Skin epidermis (tissue), 12 donors: ENCODE measurements around the gene CENPU.
"Not testable (repeated sequence)": the region's sequence is repeated elsewhere in the genome, so short reads cannot be mapped to it uniquely, and the experiment has no call there.

ENCODE experiments used
- H3K27ac ChIP-seq, 21 experiments: fragments of 200-600 bp; sonication (generic) in 11 of 21; one replicate each; pipeline ENCODE4 v1.5.0; 2020; ENCODE audit warnings: mild to moderate bottlenecking in 3 of 21, inconsistent platforms in 2 of 21, moderate library complexity in 2 of 21
- H3K4me3 ChIP-seq, 7 experiments: fragments of 200-600 bp; sonication (generic) in 2 of 7; one replicate each; pipeline ENCODE4 v1.5.0; 2020; ENCODE audit warnings: inconsistent platforms in 2 of 7, mild to moderate bottlenecking in 2 of 7, moderate library complexity in 1 of 7

CENPU gene

DNA sequence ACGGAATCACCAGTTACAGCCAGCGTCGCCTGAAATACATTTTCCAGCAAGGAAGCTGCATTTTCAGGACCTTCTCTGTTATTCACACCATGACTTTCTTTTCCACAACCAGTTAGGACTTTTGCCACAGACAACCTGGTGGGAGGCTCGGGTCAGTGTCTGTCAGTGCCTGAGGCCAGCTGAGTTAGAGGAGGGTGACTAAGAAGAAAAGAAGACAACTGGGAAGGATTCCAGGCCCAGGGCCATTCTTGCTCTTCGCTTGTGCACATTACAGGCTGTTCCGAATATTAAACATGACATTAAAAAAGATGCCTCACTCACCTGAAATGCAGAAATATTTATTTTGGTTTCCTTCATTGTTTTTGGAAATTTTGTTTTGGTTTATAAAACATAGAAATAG, 21.4 kb upstream of the CENPU start:
- no peak overlapping the region for H3K4me3 ChIP-seq
- H3K27ac ChIP-seq = peak overlapping the region in 1 of 21 experiments; percentile 52

DNA sequence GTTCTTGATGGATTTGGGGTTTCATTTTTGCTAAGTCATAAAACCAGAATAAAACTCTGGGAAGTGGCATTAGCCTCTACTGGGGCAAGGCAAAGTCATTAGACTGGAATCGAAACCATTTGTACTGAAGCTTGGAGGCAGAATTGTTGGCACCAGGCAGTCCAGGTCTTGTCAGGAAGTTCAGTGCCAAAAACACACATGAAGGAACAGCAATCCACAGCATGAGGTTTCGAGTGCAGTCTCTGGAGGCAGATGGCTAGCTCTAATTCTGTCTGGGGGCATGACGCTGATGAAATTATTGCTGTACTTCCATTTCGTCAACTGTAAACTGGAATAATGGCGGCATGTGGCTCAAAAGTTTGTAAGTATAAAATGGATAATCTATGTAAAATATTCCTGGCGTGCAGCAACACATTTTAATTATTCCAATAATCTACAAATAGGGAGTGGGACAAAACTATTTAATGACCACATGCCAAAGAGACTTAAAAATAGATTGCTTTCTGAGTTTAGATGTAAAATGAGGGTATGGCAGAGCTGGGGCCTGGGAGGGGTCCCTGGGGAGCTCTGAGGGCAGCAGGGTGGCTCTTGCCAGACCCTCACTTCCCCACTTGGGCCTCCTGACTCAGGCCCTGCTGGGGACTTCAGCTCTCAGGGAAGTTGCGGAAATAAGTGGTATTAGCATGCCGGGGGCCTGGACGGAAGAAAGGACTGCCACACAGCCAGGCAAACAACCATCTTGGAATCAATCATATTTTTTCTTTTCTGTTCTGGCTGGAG, 18.8 kb upstream of the CENPU start:
- Histone ChIP-seq H3K27ac (no peak overlapping the region), H3K4me3 (no peak overlapping the region)

DNA sequence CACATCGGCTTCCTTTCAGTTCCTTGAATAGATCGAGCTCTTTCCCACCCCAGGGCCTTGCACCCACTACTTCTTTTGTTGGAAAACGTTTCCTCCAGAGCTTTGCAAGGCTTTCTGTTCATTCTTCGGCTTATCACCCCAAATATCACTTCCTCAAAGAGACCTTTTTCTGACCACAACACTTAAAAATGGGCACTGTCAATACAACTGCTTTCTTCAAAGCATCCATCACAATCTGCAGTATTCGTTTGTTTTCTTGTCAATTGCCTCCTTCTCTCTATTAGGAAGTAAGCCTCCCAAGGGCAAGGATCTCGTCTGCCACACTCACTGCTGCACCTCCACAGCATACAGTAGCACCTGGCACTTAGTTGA, 17.7 kb upstream of the CENPU start:
- no peak overlapping the region for H3K4me3 ChIP-seq

DNA sequence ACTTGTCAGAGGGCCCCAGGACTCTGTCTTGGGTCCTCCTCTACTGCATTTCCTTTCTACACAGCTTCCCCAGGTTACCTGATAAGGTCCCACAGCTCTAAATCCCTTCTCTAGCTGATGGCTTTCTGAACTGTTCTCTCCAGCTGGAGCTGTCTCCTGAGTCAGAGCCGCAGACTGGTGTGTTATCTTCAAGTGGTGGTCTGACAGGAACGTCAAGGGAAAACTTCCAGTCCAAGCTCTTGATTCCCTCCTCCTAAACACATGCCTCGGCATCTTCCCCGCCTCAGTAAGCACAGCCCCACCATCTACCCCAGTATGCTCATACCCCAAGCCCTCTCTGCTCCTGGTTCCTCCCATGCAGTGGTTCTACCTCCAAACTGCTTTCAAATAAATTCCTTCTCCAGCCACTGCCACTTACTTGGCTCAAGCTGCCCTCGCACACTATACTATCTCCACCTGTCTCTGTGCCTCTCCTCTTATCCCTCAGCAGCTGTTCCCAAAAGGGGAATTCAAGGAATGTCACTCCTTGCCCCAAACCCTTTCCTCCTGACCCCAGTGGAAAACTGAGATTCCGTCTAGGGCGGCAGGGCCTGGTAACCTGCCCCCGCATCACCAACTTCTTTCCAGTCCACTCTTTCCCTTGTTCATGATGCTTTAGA, 17.2 kb upstream of the CENPU start:
- Histone ChIP-seq H3K27ac (no peak overlapping the region), H3K4me3 (no peak overlapping the region)

More for the DNA sequence above, 17.7 kb upstream of the CENPU start:
- no peak overlapping the region for H3K27ac ChIP-seq

DNA sequence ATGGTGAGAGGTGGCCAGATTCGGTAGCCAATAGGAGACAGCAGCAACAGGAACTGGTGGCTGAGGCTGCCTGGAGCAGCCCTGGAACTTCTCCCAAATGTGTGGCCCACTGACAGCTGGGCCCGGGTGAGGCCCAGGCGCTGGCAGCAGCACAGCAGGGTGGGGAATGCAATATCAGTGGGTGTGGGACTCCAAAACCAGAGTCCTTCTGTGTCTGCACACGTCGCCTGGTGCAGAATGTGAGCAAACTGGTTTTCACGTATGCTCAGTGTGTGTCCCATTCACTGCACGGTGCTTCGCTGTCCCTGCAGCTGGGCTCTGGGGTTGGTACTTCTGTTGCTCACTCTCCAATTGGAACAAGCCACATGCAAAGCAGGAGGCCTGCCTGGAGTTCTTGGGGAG, 14.4 kb upstream of the CENPU start:
- H3K27ac ChIP-seq = peak overlapping the region in 19 of 21 experiments; percentile 59 to 86 (median 75)

DNA sequence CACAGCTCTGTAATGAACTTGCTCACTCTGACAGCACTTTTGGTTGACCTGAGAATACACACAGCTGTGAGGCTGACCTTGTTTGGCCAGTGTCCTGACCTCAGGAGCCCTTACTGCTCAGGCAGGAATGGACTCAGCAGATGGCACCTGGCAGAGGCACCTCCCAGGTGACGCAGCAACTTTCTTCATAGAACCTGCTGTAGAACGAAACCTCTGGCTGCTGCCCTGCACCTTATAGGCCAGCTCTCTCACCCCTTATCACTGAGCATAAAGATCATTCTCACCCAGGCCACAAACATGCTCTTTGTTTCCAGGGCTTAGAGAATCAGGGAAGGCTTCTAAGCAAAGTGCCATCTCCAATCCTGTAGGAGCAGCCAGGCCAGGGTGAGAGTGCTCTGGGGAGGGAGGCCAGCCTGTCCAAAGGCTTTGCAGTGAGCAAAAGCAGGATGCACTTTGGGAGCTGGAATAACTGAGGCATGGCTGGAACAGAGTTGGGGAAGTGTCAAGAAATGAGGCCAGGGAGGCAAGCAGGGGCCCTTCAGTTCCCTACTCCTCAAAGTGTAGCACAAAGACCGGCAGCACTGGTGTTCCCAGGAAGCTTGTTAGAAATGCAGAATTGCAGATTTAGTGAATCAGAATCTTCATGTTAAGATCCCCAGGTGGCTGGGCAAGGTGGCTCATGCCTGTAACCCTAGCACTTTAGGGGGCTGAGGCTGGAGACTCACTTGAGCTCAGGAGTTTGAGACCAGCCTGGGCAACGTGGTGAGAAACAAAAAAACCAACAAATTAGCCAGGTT, 13.3 kb upstream of the CENPU start:
- Histone ChIP-seq H3K4me3 (no peak overlapping the region), H3K27ac (peak overlapping the region in 20 of 21 experiments; percentile 39 to 86 (median 74))

More for the DNA sequence above, 14.4 kb upstream of the CENPU start:
- H3K4me3 ChIP-seq = no peak overlapping the region

DNA sequence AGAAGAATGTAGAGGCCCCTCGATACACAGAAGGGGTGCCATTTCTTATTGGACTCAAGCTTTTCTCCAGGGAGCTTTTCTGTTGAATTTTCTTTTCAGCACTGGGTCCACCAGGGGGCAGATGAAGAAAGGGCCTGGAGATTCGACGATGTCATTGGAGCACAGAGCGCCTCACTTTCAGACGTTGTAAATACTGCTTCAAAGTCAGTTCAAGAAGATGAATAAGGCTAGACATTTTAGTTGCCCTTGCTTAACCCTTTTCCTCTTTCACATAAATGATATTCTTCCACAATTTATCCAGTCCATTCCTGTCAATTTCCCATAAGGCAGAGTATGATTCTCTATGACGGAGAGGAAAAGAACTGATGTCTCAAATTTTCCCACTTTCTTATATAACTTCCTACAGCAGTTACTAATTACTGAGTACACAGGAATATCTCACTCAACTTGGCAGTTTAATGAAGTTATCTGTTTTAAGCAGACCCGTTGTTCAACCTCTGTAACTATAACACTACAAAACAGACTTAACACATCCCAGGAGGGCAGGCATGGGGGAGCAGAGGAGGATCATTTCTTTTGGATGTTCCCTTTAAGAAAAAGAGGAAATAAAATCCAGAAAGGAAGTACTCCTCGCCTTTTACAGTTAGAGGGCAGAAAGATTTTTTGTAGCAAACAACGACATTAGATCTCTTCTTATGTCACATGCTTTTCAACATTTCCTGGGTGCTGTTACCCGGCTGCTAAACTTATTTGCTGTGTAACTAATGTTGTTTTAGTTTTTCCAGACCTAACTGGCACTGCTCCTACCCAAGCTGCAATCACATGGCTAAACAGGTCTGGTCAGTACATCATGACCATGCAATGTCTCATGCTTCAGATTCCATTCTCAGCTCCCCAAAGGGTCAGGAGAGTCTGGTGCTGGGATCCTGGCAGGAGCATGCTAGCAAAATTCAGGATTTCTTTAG, 12.2 kb upstream of the CENPU start:
- H3K4me3 ChIP-seq = no peak overlapping the region

DNA sequence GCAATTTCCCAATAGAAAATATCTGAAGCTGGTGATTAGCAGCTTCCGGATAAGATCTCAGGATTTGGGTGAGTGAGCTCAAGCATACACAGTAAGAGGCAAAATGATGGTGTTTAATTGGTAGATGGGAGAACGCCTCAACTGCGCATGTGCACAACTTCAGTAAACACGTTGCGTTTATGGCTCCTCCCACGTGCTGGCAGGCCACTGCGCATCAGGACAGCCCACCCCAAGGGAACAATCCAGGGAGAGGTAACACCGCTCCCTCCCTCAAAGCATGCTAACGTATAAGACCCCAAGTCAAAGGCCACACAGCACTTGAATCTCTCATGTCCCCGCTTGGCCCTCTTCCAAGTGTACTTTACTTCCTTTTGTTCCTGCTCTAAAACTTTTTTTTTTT, 10.3 kb upstream of the CENPU start:
- Histone ChIP-seq H3K27ac (no peak overlapping the region), H3K4me3 (no peak overlapping the region)

More for the DNA sequence above, 12.2 kb upstream of the CENPU start:
- H3K27ac ChIP-seq = peak overlapping the region in 20 of 21 experiments; percentile 18 to 86 (median 74)

DNA sequence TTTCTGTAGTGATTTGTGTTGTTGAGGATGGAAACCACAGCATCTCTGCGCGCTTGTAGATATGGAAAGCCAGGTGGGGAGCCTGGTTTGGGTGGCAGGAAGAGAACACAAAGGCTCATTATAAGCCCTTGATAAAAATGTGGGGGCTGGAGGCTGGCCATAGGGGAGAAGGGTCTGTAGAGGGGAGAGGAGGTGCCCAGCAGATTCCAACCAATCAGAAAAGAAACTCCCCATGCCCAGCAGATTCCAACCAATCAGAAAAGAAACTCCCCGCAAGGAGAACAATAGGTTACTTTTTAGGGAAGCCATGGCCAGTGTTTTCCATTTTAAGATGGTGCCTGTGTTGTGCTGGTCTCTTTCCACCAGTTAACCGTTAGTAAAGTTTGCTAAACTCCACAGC, 9.8 kb upstream of the CENPU start:
- no peak overlapping the region for H3K4me3 ChIP-seq
- H3K27ac ChIP-seq = no peak overlapping the region

DNA sequence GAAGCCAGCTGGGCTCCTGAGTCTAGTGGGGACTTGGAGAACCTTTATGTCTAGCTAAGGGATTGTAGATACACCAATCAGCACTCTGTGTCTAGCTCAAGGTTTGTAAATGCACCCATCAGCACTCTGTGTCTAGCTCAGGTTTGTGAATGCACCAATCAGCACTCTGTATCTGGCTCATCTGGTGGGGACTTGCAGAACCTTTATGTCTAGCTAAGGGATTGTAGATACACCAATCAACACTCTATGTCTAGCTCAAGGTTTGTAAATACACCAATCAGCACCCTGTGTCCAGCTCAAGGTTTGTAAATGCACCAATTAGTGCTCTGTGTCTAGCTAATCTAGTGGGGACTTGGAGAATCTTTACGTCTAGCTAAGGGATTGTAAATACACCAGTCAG, 7.8 kb upstream of the CENPU start:
- H3K27ac ChIP-seq = not testable (repeated sequence)

DNA sequence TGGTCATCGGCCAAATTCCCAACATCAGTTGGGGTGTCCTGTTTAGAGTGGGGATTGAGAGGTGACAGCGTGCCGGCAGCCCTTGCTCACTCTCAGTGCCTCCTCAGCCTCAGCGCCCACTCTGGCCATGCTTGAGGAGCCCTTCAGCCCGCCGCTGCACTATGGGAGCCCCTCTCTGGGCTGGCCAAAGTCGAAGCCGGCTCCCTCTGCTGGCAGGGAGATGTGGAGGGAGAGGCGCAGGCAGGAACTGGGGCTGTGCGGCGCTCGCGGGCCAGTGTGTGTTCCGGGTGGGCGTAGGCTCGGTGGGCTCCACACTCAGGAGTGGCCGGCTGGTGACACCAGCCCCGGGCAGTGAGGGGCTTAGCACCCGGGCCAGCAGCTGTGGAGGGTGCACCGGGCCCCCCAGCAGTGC, 7.1 kb upstream of the CENPU start:
- Histone ChIP-seq H3K27ac (no peak overlapping the region), H3K4me3 (no peak overlapping the region)

More for the DNA sequence above, 7.8 kb upstream of the CENPU start:
- H3K4me3 ChIP-seq = not testable (repeated sequence)

DNA sequence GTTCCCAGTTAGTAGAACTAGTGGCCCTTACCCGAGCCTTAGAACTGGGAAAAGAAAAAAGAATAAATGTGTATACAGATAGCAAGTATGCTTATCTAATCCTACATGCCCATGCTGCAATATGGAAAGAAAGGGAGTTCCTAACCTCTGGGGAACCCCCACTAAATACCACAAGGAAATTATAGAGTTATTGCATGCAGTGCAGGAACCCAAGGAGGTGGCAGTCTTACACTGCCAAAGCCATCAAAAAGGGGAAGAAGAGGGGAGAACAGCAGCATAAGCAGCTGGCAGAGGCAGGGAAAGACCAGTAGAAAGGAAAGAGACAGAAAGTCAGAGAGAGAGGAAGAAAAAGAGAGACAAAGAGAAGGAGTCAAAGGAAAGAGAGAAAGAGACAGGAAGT, 5.7 kb upstream of the CENPU start:
- not testable (repeated sequence) for H3K27ac ChIP-seq, H3K4me3 ChIP-seq

DNA sequence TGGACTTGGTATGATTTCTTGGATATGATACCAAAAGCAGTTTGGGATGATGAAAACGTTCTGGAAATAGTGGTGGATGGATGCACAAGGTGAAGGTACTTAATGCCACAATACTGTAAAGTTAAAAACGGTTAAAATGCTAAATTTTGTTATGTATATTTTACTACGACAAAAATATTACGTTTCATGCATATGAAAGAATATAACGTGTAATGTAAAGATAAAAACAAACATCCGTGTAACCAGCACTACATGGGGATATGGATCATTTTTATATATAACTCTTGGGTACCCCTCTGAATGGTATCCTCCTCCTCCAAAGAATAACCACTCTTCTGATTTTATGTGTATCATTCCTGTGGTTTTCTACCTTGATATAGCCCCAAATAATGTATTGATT, 862 bp upstream of the CENPU start:
- H3K4me3 ChIP-seq = peak overlapping the region; percentile 67 to 98 (median 91)
- peak overlapping the region in 7 of 21 experiments; percentile 30 to 78 (median 65) for H3K27ac ChIP-seq

DNA sequence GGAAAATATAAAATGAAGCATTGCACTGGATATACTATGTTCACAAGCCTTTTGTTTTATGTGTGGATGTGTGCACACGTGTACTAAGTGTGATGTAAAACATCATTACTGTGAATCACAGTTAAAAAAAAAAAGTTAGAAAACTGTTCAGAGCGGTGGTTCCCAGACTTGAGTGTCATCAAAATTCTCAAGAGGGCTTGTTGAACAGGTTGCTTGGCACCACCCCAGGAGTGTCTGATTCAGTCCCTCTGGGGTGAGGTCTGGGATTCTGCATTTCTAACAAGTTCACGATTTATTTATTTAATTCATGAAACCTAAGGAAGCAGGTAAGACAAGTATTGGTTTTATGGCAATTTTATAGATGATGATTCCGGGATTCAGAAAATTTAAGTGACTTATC, 1.8 kb downstream of the CENPU start:
- H3K27ac ChIP-seq = peak overlapping the region in 13 of 21 experiments; percentile 8 to 78 (median 57)
- no peak overlapping the region for H3K4me3 ChIP-seq

DNA sequence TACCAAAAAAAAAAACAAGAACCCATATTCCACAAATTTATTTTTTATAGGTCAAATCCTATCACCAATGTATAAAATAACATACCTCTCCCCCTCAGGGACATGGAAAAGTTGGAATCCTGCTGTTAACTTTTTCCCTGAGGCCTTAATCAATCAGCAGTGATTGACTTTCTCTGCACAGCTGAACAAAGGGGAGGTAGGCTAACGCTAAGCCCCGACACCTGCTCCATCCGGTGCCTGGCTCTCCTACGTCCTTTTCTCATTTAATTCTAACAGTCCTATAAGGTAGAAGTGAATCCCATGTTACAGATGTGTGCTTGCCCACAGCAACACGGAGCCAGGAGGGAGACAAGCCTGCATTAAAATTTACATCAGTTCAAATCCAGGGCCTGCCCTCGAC, 2.8 kb downstream of the CENPU start:
- Histone ChIP-seq H3K4me3 (no peak overlapping the region), H3K27ac (no peak overlapping the region)

DNA sequence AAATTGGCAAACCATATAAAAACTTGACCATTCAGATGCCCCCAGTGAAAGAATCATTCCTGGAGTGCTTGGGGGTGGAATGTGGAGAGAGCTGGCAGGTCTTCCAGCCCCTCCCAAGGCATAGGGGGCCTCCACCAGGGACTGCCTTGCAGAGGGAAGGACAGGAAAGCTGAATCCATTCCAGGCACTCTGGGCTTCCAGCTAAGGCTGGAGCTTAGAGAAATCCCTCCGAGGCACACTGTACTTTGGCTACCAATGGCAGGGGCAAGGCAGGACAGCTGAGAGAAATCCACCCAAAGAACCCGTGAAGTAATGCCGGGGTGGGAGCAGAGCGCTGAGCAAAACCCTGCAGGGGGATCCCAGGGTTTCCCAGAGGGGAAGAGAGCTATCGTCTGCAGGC, 4.0 kb downstream of the CENPU start:
- Histone ChIP-seq H3K4me3 (no peak overlapping the region), H3K27ac (peak overlapping the region in 1 of 21 experiments; percentile 41)

DNA sequence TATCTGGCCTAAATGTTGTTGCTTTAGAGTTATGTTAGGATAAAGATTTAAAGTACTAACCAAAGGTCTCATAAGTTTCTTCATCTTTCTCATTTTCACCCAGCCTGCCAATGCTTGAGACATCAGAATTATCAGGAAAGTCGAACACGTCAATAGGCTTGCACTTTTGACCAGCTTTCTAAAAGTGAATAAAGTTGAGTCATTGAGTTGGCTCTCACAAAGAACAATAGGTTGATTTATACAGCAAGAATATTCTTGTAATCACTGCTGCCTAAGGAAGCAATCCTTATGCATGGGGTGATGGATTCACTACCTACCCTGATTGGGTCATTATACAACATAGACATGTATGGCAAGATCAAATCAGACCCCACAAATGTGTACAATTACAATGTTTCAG, 5.0 kb downstream of the CENPU start:
- no peak overlapping the region for H3K4me3 ChIP-seq
- peak overlapping the region in 2 of 21 experiments; percentile 11 to 47 for H3K27ac ChIP-seq

DNA sequence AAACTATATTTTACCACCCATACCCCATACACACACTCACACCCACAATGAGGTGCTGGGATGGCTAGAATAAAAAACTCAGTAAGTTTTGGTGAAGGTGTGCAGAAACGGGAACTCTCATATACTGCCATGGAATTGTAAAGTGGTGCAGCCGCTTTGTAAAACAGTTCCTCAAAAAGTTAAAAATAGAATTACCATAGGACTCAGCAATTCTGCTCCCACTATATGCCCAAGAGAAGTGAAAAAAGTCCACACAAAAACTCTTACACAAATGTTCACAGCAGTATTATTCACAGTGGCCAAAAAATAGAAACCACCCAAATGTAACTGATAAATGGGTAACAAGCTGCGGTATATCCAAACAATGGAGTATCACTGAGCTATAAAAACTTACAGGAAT, 6.5 kb downstream of the CENPU start:
- Histone ChIP-seq H3K4me3 (no peak overlapping the region), H3K27ac (no peak overlapping the region)

DNA sequence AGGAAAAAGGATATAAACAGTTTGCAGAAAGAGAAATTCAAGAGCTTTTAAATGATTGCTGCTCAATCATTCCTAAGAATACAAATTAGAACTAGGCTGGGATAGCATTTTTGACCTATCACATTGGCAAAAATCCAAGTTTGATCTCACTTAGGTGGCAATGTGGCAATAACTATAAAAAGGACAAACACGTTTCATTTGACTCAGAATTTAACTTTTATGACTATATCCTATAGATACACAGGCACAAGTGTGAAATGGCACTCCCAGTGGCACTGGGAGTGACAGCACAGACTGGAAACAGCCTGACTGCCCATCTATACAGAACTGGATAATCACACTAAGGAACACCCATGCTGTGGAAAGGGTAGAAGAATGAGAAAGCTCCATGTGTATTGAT, 11.1 kb downstream of the CENPU start:
- Histone ChIP-seq H3K4me3 (no peak overlapping the region), H3K27ac (no peak overlapping the region)
